Muscle of back (tissue), 11 donors: ENCODE measurements around the gene PSTPIP1. TPM values are rescaled to one million over a fixed set of nuclear protein-coding genes. Genes with fewer than 3 reads are reported as not detected.

ENCODE experiments used
- DNase-seq, 3 donors: peaks; one replicate each; pipeline versions ENCODE4 v3.0.0 to v3.0.0-alpha.2; 2013
- polyA plus RNA-seq, 10 donors: library from polyadenylated mRNA; unstranded; fragments of 120-200 nt; gene quantifications; one replicate each; pipeline ENCODE4 v1.2.1, GENCODE V29; 2013; ENCODE audit not compliant: insufficient read length in 10 of 10

The PSTPIP1 gene
- polyA plus RNA-seq, 10 donors, result 1.4 to 6.6 (median 2.1) TPM

DNA sequence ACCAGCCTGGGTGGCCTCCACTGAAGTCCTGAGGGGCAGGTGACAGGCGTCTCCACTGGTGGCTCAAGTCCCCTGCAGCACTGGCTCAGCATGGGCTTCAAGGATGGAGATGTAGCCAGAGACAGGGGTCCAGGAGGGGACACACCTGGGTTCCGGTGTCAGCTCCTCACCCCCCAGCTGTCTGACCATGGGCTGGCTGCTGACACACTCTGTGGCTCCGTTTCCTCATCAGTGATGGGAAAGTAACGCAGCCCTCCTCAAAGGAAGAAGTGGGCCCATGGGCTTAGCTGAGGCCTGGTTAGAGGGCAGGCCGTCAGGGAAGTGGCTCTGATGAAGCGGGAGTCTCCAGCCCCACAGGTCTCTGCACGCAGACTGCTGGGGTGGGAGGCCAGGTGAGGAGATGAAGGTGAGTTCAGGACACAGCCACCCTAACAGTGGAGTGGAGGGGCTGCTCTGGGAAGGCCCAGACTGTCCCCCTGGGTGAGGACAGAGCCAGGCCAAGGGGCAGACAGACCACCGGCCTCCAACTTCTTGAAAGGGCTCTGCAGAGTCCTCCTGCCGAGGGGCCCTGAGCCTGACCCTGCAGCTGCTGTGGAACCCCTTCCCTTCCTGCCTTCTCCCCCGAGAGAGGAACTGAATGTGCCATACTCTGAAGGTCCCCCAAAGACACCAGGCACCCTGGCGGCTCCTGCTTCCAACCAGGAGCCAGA, 24.0 kb downstream of the PSTPIP1 start:
- DNase-seq, result no peak

DNA sequence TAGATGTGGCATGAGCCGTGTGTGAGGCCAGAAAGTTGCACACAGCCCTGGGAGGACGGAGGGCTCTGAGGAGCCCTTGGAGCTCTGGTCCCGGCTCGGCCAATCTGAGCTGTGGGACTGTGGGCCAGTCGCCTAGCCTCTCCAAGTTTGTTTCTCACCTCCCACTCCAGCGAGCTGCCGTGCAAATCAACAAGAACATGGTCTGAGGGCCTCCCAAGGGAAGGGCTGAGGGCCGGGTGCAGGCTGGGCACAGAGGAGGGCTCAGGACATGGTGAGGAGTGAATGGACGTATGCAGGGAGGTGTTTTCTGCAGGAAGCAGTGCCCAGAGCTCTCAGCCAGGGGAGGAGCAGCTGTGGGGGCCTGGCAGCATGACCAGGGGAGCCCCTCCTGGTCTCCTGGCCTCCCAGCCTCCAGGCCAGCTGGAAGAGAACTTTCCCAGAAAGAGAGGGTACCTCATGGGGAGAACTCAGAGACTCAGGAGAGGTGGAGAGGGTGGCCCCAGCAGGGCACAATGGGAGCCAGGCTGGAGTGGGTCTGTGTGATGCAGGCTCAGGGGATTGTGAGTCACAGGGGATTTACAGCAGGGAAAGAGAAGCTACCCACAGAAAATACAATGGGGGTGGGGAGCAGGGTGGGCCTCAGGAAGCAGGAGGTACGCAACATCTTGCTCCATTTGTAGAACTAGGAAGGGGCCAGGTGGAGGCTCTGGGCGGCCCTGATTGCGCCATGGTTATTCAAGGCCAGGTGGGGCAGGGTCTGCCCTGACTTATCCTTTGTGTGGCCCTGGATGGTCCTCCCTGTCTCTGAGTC, 24.8 kb downstream of the PSTPIP1 start:
- no peak for DNase-seq

DNA sequence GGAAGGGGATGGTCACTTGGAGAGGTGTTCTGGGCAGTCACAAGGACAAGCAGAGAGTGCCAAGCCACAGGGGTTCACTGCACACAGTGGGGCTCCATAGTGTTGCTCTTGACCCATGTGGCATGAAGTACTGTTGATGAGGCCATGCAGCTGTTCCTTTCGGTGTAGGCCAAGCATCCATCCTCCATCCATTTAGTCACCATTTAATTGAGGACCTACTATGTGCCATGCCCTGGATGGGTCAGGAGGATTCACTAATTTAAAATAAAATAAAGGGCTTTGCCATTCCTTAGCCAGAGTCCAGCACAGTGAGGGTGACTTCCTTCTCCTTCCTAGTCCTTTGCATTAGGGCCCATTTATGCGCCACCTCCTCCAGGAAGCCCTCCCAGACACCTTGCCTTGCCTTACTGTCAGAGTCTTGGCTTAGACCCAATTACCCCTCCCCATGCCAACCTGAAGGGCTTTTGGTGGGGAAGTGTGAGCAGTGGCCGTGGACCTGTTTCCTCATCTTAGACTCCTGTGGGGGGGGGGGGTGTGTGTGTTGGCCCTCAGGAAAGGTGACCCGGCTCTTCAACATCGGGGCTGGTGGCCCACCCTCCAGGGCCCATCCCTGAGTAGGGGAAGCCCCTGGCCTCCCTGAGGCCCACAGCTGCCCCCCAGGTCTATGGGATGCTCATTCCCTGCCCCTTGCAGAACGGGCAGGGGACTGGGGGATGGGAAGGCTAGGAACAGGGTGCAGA, 25.6 kb downstream of the PSTPIP1 start:
- no peak for DNase-seq

GRCh38 chr15:77021088-77021481, 26.2 kb downstream of the PSTPIP1 start:
- no peak for DNase-seq

GRCh38 chr15:77021803-77022381, 27.0 kb downstream of the PSTPIP1 start:
- DNase-seq, result peak in 1 of 3 donors; percentile 58

DNA sequence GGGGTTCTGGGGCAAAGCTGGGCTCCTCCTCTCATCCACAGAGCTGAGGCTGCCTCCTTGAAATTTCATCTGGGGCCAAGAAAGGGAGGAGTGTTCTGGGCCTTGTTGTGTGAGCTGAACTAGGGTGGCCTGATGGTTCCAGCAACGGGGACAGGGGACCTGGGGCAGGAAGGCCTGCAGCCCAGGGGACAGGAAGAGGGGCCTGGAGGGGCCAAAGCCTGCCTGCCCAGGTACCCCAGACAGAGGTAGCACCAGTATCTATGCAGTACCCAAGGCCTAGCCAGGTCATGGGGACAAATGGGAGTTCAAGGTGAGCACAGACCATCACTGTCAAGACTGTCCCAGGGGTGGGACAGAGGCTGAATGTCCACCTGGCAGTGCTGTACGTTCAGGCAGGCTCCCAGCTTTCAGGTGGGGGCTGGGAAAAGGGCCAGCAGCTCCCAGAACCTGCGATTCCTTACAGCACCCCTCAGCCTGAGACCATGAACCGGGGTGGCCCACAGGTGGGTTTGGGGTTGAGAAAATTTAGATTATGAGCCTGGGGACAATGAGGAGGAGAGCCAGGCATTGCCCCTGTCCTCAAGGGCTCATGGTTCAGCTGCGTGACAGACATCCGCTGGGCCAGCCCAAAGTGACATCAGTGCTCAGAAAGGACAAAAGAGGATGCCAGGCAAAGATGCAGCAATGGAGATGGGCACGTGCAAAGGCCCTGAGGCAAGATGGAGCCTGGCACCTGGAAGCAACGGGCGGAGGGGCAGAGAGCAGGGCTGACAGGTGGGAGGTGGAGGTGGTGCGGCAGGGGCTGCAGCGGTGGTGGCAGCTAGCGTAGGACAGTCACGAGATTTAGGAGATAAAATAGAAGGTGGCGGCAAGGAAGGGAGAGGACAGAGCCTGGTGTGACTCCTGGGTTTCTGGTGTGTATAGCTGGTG, 28.0 kb downstream of the PSTPIP1 start:
- DNase-seq, result no peak

DNA sequence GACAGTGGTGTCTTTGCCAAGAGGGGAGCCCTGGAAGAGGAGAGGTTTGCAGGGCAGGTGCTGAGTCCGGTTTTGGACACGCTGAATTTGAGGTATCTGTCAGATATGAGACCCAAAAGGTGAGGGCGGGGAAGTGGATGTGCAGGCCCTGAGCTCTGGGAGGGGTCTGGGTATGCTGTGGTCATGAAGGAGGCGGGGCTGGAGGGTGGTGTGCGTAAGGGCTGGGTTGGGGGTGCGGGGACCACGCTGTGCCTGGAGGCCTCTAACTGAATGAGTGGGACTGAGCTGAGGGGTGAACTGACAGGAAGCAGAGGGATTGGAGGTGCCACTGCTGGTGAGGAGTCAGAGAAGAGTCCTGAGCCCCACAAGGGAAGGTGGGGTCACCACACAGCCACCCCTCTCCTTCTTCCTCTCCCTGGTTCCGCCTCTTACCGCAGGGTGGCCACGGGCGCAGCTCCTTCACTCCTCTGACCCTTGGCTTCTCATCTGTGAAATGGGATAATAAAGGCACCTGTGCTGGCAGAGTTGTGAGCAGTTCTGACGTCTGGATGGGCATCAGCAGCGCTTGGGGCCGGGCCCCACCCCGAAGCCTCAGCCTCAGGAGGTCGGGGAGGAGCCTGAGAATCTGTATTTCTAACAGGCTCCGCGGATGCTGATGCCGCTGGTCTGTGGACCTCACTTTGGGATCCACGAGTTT, 28.8 kb downstream of the PSTPIP1 start:
- DNase-seq, result no peak

GRCh38 chr15:77024273-77025082, 29.6 kb downstream of the PSTPIP1 start:
- DNase-seq, result peak; percentile 38 to 78 (median 63)

GRCh38 chr15:77025083-77025901, 30.4 kb downstream of the PSTPIP1 start:
- DNase-seq, result no peak

DNA sequence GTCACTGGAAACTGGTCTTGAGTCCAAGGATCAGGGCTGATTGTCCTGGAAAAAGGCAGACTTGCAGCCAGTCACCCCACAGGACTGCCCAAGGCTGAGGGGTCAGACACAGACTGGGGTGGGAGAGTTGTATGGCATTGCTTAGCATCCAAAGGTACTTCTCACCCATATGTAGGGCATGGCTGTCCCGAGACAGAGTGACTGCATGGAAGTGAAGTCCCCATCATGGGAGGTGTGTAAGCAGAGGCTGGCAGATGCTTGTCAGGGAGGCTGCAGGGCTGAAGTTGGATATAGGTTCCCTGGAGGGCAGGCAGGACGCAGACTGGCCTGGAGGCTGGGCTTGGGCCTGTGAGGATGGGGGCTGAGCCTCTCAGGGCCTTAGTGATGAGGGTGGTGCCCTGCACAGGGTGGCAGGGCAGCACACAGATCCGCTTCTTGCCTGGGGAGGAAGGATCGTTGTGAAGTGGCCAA, 31.1 kb downstream of the PSTPIP1 start:
- no peak for DNase-seq

DNA sequence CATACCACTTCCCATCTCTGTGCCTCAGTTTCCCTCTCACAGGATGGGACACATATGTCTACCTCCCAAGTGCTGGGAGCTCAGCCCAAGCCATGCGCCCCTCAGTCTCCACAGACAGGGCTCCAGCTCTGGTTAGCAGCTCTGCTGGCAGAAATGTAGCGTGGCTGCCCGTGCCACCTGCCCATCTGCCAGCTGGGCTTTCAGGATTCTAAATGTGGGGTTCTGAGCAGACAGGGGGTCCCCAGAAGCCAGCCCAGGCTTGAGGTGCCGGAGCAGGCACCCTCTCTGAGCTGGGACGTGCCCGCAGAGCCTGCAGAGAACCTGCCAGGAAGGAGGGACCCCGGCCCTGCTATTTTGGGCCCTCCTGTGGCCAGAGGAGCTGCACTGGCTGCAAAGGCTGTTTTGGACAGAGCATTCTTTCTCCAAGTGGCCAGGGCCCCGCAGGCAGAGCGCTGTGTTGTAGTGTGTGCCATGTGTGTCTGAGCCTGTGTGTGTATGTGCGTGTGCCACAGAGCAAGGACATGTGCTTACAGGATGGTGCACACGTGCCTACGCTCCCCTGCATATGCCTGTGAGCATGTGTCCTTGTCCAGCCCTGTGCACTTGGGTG, 31.7 kb downstream of the PSTPIP1 start:
- DNase-seq, result no peak

- DNase-seq, result no peak
Measured at GRCh38 chr15:77027111-77027696, 32.3 kb downstream of the PSTPIP1 start.

GRCh38 chr15:77027697-77028450, 32.9 kb downstream of the PSTPIP1 start:
- peak in 1 of 3 donors; percentile 64 for DNase-seq

DNA sequence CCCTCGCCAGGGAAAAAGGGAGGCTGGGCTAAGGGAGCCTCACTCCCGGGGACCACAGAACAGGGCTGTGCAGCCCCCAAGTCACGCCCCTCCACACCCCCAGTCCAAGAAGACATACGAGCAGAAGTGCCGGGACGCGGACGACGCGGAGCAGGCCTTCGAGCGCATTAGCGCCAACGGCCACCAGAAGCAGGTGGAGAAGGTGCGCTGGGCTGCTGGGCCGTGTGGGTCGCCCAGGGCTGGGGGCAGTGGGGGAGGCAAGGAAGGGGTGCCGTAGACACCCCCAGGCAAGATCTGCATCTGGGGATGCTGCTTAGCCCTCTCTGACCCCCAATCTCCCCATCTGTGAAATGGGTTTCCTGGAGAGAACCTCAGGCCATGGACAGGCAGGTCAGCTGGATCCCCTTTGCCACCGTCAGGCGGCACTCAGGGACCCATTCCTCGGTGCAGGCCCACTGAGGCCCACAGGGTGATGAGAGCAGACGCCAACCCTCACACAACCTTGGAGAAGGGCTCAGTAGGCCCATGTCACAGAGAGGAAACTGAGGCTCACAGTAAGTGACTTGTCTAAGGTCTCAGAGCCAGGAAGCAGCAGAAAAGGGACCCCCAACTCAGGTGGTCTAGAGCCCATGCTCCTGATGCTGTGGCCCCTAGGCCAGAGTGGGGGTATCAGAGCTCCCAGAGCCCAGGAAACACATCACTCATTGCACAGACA, 33.7 kb downstream of the PSTPIP1 start:
- DNase-seq, result no peak

DNA sequence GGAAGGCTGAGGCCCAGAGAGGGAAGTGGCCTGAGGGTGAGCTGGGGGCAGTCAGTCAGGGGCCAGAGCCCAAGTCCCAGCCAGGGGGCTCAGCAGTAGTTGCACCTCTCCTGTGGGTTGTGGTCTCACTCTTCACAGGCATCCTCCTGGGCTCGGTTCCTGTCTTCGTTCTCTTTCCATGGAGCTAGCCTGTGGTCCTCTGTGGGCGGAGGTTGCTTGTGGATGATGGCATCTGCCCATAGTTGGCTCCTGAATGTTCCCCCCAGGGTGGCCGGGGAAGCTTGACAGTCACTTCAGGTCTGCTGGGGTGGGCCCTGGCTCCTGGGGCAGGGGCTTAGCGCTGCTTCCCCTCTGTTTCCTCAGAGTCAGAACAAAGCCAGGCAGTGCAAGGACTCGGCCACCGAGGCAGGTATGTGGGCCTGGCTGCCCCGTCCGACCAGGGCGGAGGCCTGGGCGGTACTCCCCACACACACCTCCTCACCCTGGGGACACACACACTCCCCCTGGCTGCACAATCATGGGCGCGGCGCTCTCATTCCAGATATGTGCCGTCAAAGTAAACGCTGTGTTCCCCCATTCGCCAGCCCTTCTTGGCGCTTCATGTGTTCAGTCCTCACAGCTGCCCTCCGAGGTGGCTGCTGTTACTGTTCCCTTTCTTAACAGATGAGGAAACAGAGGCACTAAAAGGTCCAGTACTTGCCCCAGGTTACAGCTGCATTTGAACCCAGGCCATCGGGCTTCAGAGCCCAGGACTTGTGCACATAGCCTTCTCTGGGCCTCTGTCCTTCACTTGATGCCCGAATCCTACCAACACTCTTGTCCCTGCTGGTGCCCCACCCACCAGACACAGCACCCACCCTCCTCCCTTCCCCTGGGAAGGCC, 34.5 kb downstream of the PSTPIP1 start:
- no peak for DNase-seq
